SIG-M5 treated with dmso at 0.1 percent for 504 hours (cell line): ENCODE results near the gene CSTF1.

Source experiments
- DNase-seq: peaks from one replicate; lab custom pipeline; 2025; ENCODE audit not compliant: unreplicated experiment; lab: John Stamatoyannopoulos, UW

CSTF1 gene

DNA sequence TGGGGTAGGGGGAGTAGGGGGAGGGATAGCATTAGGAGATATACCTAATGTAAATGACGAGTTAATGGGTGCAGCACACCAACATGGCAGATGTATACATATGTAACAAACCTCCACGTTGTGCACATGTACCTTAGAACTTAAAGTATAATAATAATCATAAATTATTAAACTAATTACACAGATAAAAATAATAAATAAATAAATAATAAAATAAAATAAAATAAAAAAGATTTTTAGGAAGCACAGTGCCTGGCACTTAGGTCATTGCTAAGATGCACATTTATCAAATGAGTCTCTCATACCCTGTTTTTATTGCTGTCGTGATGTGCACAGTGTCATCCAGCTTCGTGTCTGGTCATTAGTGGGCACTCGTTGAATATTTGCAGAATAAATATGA, 57.0 kb downstream of the CSTF1 start:
- no peak for DNase-seq

DNA sequence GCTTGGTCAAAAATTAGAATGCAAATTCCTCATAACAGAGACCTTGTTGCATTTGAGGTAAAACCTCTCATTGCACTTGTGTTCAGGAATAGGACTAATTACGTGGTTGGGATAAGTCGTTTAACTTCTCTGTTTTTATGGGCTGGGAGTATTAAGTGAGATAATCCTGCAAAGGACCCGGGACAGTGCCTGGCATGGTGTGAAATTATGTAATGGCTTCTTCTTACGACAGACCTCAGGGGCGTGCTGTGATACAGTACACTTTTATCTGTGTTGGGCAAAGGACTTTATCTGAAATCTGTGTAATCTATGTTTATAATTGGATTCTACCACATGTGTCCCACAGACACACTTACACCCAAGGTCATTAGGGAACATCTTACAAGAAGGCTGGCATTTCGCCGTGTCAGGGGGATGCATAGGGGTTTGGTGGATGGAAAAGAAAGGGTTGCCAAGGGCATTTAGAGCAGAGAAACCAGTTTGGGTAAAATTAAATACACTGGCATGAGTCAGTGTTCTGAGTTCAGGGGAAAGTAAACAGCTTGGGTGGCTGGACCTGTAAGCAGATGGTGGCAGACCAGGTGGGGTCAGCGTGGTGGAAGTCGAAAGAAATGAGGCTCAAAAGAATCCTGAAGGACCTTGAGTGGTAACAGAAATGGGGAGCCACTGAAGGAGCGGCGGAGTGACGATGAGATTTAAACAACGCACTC, 58.8 kb downstream of the CSTF1 start:
- peak; percentile 73 for DNase-seq

DNA sequence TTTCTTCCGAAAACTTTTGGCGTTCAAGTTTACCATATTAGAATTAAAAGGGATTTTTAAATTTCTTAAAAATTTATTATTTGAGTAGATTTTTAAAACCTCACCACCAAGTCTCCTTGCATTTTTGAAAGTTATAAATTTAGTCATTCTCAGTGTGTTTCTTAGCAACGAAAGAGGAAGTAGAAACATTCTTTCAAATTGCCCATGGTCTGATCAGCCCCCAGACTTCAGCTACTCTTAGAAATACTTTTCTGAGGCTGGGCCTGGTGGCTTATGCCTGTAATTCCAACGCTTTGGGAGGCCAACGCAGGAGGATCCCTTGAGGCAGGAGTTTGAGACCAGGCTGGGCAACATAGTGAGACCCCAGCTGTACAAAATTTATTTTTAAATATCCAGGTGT, 60.9 kb downstream of the CSTF1 start:
- DNase-seq = peak; percentile 73

DNA sequence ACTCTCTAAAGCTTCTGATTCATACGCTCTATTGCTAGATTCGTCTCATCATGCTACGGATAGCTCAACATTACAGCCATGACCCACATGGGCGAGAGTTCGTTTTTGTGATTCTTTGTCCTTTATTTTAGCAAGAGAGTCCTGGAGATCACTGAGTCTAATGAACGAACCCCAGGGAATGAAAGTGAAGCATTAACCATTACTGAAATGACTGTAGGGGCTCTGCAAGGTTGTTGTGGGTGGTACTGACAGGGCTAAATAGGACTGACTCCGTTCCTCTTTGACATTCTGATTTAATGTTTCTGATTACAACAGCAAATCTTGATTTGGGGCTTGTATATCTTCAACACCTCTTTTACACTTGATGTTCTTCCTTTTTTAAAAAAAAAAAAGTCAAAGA, 62.3 kb downstream of the CSTF1 start:
- no peak for DNase-seq
